OCI-LY1 (cell line): ENCODE measurements around the gene SUN1.
"Not testable (repeated sequence)": the region's sequence is repeated elsewhere in the genome, so short reads cannot be mapped to it uniquely, and the experiment has no call there.

Experiments
- H2AFZ ChIP-seq: fragments of 200-600 bp; sonication (generic), shearing (Covaris generic); 2 replicates; pipeline ENCODE4 v1.6.0; 2014; ENCODE audit warnings: antibody characterized with exemption, mild to moderate bottlenecking, low read length
- H3F3A ChIP-seq: fragments of 200-600 bp; sonication (generic), shearing (Covaris generic); 2 replicates; pipeline ENCODE4 v1.6.0; 2014; ENCODE audit warnings: mild to moderate bottlenecking, antibody characterized with exemption, low read length, moderate library complexity; ENCODE audit not compliant: insufficient read depth
- H3K27ac ChIP-seq: fragments of 200-600 bp; sonication (generic); 2 replicates; pipeline ENCODE4 v1.5.1; 2014; ENCODE audit warnings: low read length, mixed run types, mild to moderate bottlenecking, low read depth; ENCODE audit not compliant: poor library complexity, severe bottlenecking
- H3K27me3 ChIP-seq: fragments of 200-600 bp; sonication (generic); 2 replicates; pipeline ENCODE4 v1.6.0; 2014; ENCODE audit warnings: antibody characterized with exemption, mild to moderate bottlenecking, low read length, moderate library complexity; ENCODE audit not compliant: insufficient read depth
- H3K36me3 ChIP-seq: fragments of 200-600 bp; sonication (generic); 2 replicates; pipeline ENCODE4 v1.6.1; 2014; ENCODE audit warnings: mild to moderate bottlenecking, antibody characterized with exemption, low read length, moderate library complexity, mixed read lengths; ENCODE audit not compliant: insufficient read depth
- H3K4me1 ChIP-seq: fragments of 200-600 bp; sonication (generic); 2 replicates; pipeline ENCODE4 v1.5.1; 2014; ENCODE audit warnings: mild to moderate bottlenecking, low read length, moderate library complexity; ENCODE audit not compliant: insufficient read depth, severe bottlenecking
- H3K4me2 ChIP-seq: fragments of 200-600 bp; sonication (generic), shearing (Covaris generic); 2 replicates; pipeline ENCODE4 v1.6.1; 2014; ENCODE audit warnings: low read length
- H3K4me3 ChIP-seq: fragments of 200-600 bp; sonication (generic); 2 replicates; pipeline ENCODE4 v1.5.1; 2014; ENCODE audit warnings: low read length, low read depth, mild to moderate bottlenecking, mixed read lengths; ENCODE audit not compliant: poor library complexity, severe bottlenecking
- H3K79me2 ChIP-seq: fragments of 200-600 bp; shearing (Covaris generic); 2 replicates; pipeline ENCODE4 v1.6.1; 2016; ENCODE audit warnings: mixed run types, low read length, mixed read lengths; ENCODE audit not compliant: insufficient read depth
- H3K9ac ChIP-seq: fragments of 200-600 bp; sonication (generic), shearing (Covaris generic); 2 replicates; pipeline ENCODE4 v1.6.1; 2014; ENCODE audit warnings: mild to moderate bottlenecking, low read length, mixed read lengths
- H3K9me2 ChIP-seq: fragments of 200-600 bp; sonication (generic), shearing (Covaris generic); 2 replicates; pipeline ENCODE4 v1.6.1; 2014; ENCODE audit warnings: low read depth, mild to moderate bottlenecking, low read length, mixed read lengths
- H3K9me3 ChIP-seq: fragments of 200-600 bp; shearing (Covaris generic); 2 replicates; pipeline ENCODE4 v1.6.1; 2014; ENCODE audit warnings: low read length, mixed read lengths
- H4K20me1 ChIP-seq: fragments of 200-600 bp; sonication (generic), shearing (Covaris generic); 2 replicates; pipeline ENCODE4 v1.6.0; 2016; ENCODE audit warnings: mild to moderate bottlenecking, low read length; ENCODE audit not compliant: insufficient read depth
- EZH2 ChIP-seq: fragments of 200-600 bp; sonication (generic), shearing (Covaris generic); IDR thresholded peaks from 2 replicates; pipeline ENCODE4 v1.8.0; 2017; ENCODE audit warnings: borderline replicate concordance, mixed run types, mild to moderate bottlenecking, antibody characterized with exemption, low read length, moderate library complexity, mixed read lengths
- TF ChIP-seq, protein P1 (sequence below): fragments of 200-600 bp; sonication (generic), shearing (Covaris generic); IDR thresholded peaks from 2 replicates; pipeline ENCODE4 v1.5.1; 2017; ENCODE audit warnings: mild to moderate bottlenecking, antibody characterized with exemption, low read length, moderate library complexity, mixed read lengths

The SUN1 gene

DNA sequence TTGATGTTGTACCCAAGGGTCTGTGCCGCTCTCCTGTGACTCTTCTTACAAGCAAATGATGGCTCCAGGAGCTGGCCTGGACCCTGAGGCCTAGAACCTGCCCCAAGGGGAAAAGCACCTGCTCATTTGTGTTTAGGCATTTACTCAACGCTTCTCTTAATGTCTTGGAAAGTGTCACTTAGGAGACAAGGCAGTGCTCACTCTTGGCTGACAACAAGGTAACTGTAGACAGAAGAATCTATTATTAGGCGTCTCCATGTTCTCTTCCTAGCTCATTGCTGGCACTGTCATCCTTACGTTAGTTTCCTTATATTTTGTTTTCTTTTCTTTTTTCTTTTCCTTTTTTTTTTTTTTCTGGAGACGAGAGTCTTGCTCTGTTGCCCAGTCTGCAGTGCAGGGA is 38.1 kb upstream of the SUN1 start:
- H3F3A ChIP-seq, result no peaks in the 10 kb centered on the region
- TF ChIP-seq, protein P1, sequence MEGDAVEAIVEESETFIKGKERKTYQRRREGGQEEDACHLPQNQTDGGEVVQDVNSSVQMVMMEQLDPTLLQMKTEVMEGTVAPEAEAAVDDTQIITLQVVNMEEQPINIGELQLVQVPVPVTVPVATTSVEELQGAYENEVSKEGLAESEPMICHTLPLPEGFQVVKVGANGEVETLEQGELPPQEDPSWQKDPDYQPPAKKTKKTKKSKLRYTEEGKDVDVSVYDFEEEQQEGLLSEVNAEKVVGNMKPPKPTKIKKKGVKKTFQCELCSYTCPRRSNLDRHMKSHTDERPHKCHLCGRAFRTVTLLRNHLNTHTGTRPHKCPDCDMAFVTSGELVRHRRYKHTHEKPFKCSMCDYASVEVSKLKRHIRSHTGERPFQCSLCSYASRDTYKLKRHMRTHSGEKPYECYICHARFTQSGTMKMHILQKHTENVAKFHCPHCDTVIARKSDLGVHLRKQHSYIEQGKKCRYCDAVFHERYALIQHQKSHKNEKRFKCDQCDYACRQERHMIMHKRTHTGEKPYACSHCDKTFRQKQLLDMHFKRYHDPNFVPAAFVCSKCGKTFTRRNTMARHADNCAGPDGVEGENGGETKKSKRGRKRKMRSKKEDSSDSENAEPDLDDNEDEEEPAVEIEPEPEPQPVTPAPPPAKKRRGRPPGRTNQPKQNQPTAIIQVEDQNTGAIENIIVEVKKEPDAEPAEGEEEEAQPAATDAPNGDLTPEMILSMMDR, result no peak
- no peak for TF ChIP-seq EZH2
- no peak overlapping the region for H2AFZ ChIP-seq
- peaks cover 14% of the 10 kb centered on the region for H3K36me3 ChIP-seq
- H3K4me2 ChIP-seq, result no peak overlapping the region
- H3K4me1 ChIP-seq, result no peaks in the 10 kb centered on the region
- no peak overlapping the region for H3K4me3 ChIP-seq
- H3K9me2 ChIP-seq, result no peaks in the 10 kb centered on the region
- H4K20me1 ChIP-seq, result no peaks in the 10 kb centered on the region
- no peak overlapping the region for H3K9ac ChIP-seq
- H3K27me3 ChIP-seq, result no peaks in the 10 kb centered on the region
- H3K27ac ChIP-seq, result no peak overlapping the region
- H3K79me2 ChIP-seq, result no peaks in the 10 kb centered on the region
- no peaks in the 10 kb centered on the region for H3K9me3 ChIP-seq

DNA sequence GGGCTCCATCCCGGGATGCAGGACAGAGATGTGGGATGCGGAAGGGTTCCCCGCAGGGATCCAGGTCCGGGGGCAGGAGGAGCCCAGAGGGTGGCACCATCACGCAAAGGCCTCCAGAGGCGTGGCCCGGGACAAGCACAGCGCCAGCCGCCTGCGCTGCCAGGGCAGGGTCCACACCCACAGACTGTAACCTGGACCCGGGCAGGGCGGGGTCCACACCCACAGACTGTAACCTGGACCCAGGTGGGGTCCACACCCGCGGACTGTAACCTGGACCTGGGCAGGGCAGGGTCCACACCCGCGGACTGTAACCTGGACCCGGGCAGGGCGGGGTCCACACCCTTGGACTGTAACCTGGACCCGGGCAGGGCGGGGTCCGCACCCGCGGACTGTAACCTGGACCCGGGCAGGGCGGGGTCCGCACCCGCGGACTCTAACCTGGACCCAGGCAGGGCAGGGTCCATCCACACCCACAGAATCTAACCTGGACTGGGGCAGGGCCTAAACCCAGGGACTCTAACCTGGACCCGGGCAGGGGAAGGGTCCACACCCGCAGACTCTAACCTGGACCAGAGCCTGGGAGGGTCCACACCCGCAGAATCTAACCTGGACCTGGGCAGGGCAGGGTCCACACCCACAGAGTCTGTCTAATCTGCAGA is 37.5 kb upstream of the SUN1 start:
- H3K9ac ChIP-seq, result no peak overlapping the region
- H3K9me3 ChIP-seq, result no peaks in the 10 kb centered on the region
- H3K27ac ChIP-seq, result no peak overlapping the region
- H3F3A ChIP-seq, result no peaks in the 10 kb centered on the region
- no peaks in the 10 kb centered on the region for H3K79me2 ChIP-seq
- H3K4me1 ChIP-seq, result no peaks in the 10 kb centered on the region
- H3K27me3 ChIP-seq, result no peaks in the 10 kb centered on the region
- no peaks in the 10 kb centered on the region for H3K9me2 ChIP-seq
- H3K4me2 ChIP-seq, result no peak overlapping the region
- TF ChIP-seq EZH2, result no peak
- TF ChIP-seq, protein P1, result no peak
- no peaks in the 10 kb centered on the region for H4K20me1 ChIP-seq
- H3K4me3 ChIP-seq, result no peak overlapping the region
- no peak overlapping the region for H2AFZ ChIP-seq
- peaks cover 11% of the 10 kb centered on the region for H3K36me3 ChIP-seq

DNA sequence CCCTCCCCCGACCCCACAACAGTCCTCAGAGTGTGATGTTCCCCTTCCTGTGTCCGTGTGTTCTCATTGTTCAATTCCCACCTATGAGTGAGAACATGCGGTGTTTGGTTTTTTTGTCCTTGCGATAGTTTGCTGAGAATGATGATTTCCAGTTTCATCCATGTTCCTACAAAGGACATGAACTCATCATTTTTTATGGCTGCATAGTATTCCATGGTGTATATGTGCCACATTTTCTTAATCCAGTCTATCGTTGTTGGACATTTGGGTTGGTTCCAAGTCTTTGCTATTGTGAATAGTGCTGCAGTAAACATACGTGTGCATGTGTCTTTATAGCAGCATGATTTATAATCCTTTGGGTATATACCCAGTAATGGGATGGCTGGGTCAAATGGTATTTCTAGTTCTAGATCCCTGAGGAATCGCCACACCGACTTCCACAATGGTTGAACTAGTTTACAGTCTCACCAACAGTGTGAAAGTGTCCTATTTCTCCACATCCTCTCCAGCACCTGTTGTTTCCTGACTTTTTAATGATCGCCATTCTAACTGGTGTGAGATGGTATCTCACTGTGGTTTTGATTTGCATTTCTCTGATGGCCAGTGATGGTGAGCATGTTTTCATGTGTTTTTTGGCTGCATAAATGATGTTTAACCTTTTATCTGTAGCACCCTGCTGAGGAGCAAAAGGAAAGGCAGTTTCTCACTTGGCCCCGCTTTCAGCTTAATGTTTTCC is 35.7 kb upstream of the SUN1 start:
- H3K79me2 ChIP-seq, H3K9me2 ChIP-seq: not testable (repeated sequence)

More for the DNA sequence above, 35.7 kb upstream of the SUN1 start:
- H3K36me3 ChIP-seq, result peaks cover 11% of the 10 kb centered on the region; the same call in 1 of the 2 replicates
- H3K9ac ChIP-seq, H4K20me1 ChIP-seq, H3K27me3 ChIP-seq, H3K4me3 ChIP-seq, H3K4me1 ChIP-seq, H3K4me2 ChIP-seq, H3K27ac ChIP-seq, H2AFZ ChIP-seq, H3F3A ChIP-seq, H3K9me3 ChIP-seq: not testable (repeated sequence)
